Common myeloid progenitor, CD34-positive (primary cell): ENCODE measurements around the gene HEATR1.

ENCODE experiments used
- CTCF ChIA-PET: fragments of 350-600 bp; sonication (Branson Sonifier 250); formaldehyde crosslinking; loops from one replicate; lab custom pipeline; 2021; ENCODE audit warnings: antibody characterized with exemption; lab: Charles Lee
- POLR2A ChIA-PET: fragments of 350-600 bp; sonication (Branson Sonifier 250); formaldehyde crosslinking; loops from one replicate; lab custom pipeline; 2021; ENCODE audit warnings: antibody characterized with exemption; lab: Charles Lee
- DNase-seq, 3 donors: peaks; one replicate each; pipeline versions ENCODE4 v3.0.0 to v3.0.0-alpha.2; 2013
- H3K27ac ChIP-seq, 2 experiments: 1 replicate in 1 of 2; 2 replicates in 1 of 2; pipeline ENCODE4 v1.7.0; 2013; ENCODE audit warnings: inconsistent platforms in 2 of 2, low read length in 2 of 2, mild to moderate bottlenecking in 2 of 2, low read depth in 1 of 2, moderate library complexity in 1 of 2; ENCODE audit not compliant: severe bottlenecking in 2 of 2, insufficient read depth in 1 of 2, poor library complexity in 1 of 2
- H3K27me3 ChIP-seq, 5 experiments: replicated peaks in 2 of 5; 1 replicate in 3 of 5; 2 replicates in 2 of 5; pipeline versions ENCODE4 v1.6.1 to v1.7.0; 2013; ENCODE audit warnings: low read length in 4 of 5, mild to moderate bottlenecking in 2 of 5, moderate library complexity in 2 of 5, inconsistent platforms in 1 of 5; ENCODE audit not compliant: insufficient read depth in 5 of 5, control insufficient read depth in 4 of 5
- H3K36me3 ChIP-seq, 4 experiments: 1 replicate in 2 of 4; 2 replicates in 2 of 4; pipeline versions ENCODE4 v1.6.1 to v1.7.0; 2013; ENCODE audit warnings: low read length in 3 of 4, control low read depth in 1 of 4, mild to moderate bottlenecking in 1 of 4; ENCODE audit not compliant: control insufficient read depth in 4 of 4, insufficient read depth in 4 of 4
- H3K4me1 ChIP-seq, 4 experiments: 1 replicate in 3 of 4; 2 replicates in 1 of 4; pipeline versions ENCODE4 v1.6.1 to v1.7.1; 2013; ENCODE audit warnings: low read length in 3 of 4, mild to moderate bottlenecking in 3 of 4, control low read depth in 1 of 4, inconsistent platforms in 1 of 4, moderate library complexity in 1 of 4; ENCODE audit not compliant: control insufficient read depth in 4 of 4, insufficient read depth in 4 of 4; ENCODE audit errors: control extremely low read depth in 1 of 4
- H3K4me3 ChIP-seq, 7 experiments: 1 replicate in 4 of 7; 2 replicates in 3 of 7; pipeline versions ENCODE4 v1.5.1 to v1.7.0; 2013; ENCODE audit warnings: mild to moderate bottlenecking in 7 of 7, low read length in 6 of 7, moderate library complexity in 6 of 7, inconsistent platforms in 2 of 7, low read depth in 2 of 7, control low read depth in 1 of 7; ENCODE audit not compliant: insufficient read depth in 4 of 7, control insufficient read depth in 1 of 7; ENCODE audit errors: extremely low read depth in 1 of 7
- H3K9me3 ChIP-seq, 5 experiments: 1 replicate in 4 of 5; 2 replicates in 1 of 5; pipeline versions ENCODE4 v1.6.1 to v1.7.1; 2013; ENCODE audit warnings: low read length in 4 of 5, mild to moderate bottlenecking in 2 of 5, inconsistent platforms in 1 of 5, low read depth in 1 of 5, moderate library complexity in 1 of 5; ENCODE audit not compliant: control insufficient read depth in 4 of 5, insufficient read depth in 2 of 5; ENCODE audit errors: control extremely low read depth in 1 of 5
- WGBS: methylation state at CpG from one replicate; pipeline ENCODE4 v1.1.5; 2013; ENCODE audit not compliant: insufficient coverage; 5-methylcytosine and 5-hydroxymethylcytosine counted together

HEATR1 gene

GRCh38 chr1:236575523-236575922 lies 28.8 kb downstream of the HEATR1 start:
- Histone ChIP-seq H3K4me1 (no peaks in the 10 kb centered on the region), H3K27ac (no peak overlapping the region), H3K9me3 (no peaks in the 10 kb centered on the region), H3K4me3 (no peak overlapping the region), H3K27me3 (no peaks in the 10 kb centered on the region), H3K36me3 (peaks cover 30 to 87% (median 57%) of the 10 kb centered on the region in 4 experiments)
- POLR2A ChIA-PET: no interaction called here
- CTCF ChIA-PET: no interaction called here
- DNase-seq: no peak
- no CpG with 5 or more reads among the region's 3 CpGs for WGBS

GRCh38 chr1:236568285-236568894 lies 35.9 kb downstream of the HEATR1 start:
- H3K4me1 ChIP-seq: no peaks in the 10 kb centered on the region
- peaks cover 40 to 95% (median 76%) of the 10 kb centered on the region in 4 experiments for H3K36me3 ChIP-seq
- WGBS: no CpG with 5 or more reads among the region's 2 CpGs
- no peaks in the 10 kb centered on the region for H3K9me3 ChIP-seq
- CTCF ChIA-PET: no interaction called here
- H3K4me3 ChIP-seq: no peak overlapping the region
- POLR2A ChIA-PET: no interaction called here
- DNase-seq: no peak
- no peak overlapping the region for H3K27ac ChIP-seq
- H3K27me3 ChIP-seq: no peaks in the 10 kb centered on the region

- Histone ChIP-seq H3K27me3 (no peaks in the 10 kb centered on the region), H3K36me3 (peaks cover 39 to 86% (median 66%) of the 10 kb centered on the region in 4 experiments), H3K9me3 (no peaks in the 10 kb centered on the region), H3K4me1 (no peaks in the 10 kb centered on the region), H3K4me3 (no peak overlapping the region), H3K27ac (no peak overlapping the region)
- POLR2A ChIA-PET: no interaction called here
- no CpG with 5 or more reads among the region's 5 CpGs for WGBS
- CTCF ChIA-PET: interaction anchor here (1.0 kb wide), 2 partner anchors 23 to 35 kb away, joined by 3 to 4 read pairs; no protein-coding TSS in a partner anchor
- no peak for DNase-seq
Measured at GRCh38 chr1:236565530-236565929, 38.8 kb downstream of the HEATR1 start.

GRCh38 chr1:236561976-236562375 lies 42.3 kb downstream of the HEATR1 start:
- CTCF ChIA-PET: no interaction called here
- peaks cover 40 to 93% (median 69%) of the 10 kb centered on the region in 4 experiments for H3K36me3 ChIP-seq

GRCh38 chr1:236560213-236560771 lies 44.0 kb downstream of the HEATR1 start:
- Histone ChIP-seq H3K4me3 (no peak overlapping the region), H3K27ac (no peak overlapping the region), H3K27me3 (no peaks in the 10 kb centered on the region), H3K4me1 (no peaks in the 10 kb centered on the region), H3K9me3 (no peaks in the 10 kb centered on the region), H3K36me3 (peaks cover 42 to 93% (median 68%) of the 10 kb centered on the region in 4 experiments)
- no peak for DNase-seq
- POLR2A ChIA-PET: interaction anchor here (0.6 kb wide), 1 partner anchor 333 kb away, joined by 5 read pairs; no protein-coding TSS in a partner anchor
- CTCF ChIA-PET: interaction anchor here (0.6 to 1.3 kb wide), 4 partner anchors 9 to 376 kb away, joined by 4 read pairs; partner anchors contain the start of gene LGALS8
- 95% methylated on average over 4 of the region's 7 CpGs for WGBS

More at GRCh38 chr1:236561976-236562375, 42.3 kb downstream of the HEATR1 start:
- Histone ChIP-seq H3K9me3 (no peaks in the 10 kb centered on the region), H3K4me1 (no peaks in the 10 kb centered on the region), H3K27me3 (no peaks in the 10 kb centered on the region), H3K4me3 (no peak overlapping the region), H3K27ac (peak overlapping the region in 1 of 2 experiments; percentile 0)
- WGBS: 67% methylated on average over 1 of the region's 2 CpGs
- POLR2A ChIA-PET: no interaction called here
- no peak for DNase-seq

- 100% methylated on average over 3 of the region's 3 CpGs for WGBS
- no peak for DNase-seq
- peaks cover 34 to 91% (median 65%) of the 10 kb centered on the region in 4 experiments for H3K36me3 ChIP-seq
- no peak overlapping the region for H3K4me3 ChIP-seq
- ChIA-PET POLR2A (interaction anchor here (0.6 kb wide), 1 partner anchor 686 kb away, joined by 6 read pairs; no protein-coding TSS in a partner anchor), CTCF (no interaction called here)
- H3K9me3 ChIP-seq: no peaks in the 10 kb centered on the region
- H3K27ac ChIP-seq: no peak overlapping the region
- H3K4me1 ChIP-seq: no peaks in the 10 kb centered on the region
- no peaks in the 10 kb centered on the region for H3K27me3 ChIP-seq
Measured at GRCh38 chr1:236558846-236559245, 45.5 kb downstream of the HEATR1 start.

- POLR2A ChIA-PET: interaction anchor here (0.6 kb wide), 1 partner anchor 687 kb away, joined by 6 read pairs; no protein-coding TSS in a partner anchor
- Histone ChIP-seq H3K27me3 (no peaks in the 10 kb centered on the region), H3K36me3 (peaks cover 29 to 94% (median 68%) of the 10 kb centered on the region in 4 experiments), H3K4me1 (no peaks in the 10 kb centered on the region), H3K9me3 (no peaks in the 10 kb centered on the region), H3K27ac (no peak overlapping the region), H3K4me3 (no peak overlapping the region)
- CTCF ChIA-PET: interaction anchor here (1.2 kb wide), 1 partner anchor 26 kb away, joined by 3 read pairs; no protein-coding TSS in a partner anchor
- DNase-seq: no peak
- 99% methylated on average over 9 of the region's 9 CpGs for WGBS
Measured at GRCh38 chr1:236558081-236558480, 46.2 kb downstream of the HEATR1 start.
